ENCODE data around the gene GRID1.
A peak's percentile ranks its signal among the peaks of the same experiment; 100 is the strongest.

Gene GRID1

DNA sequence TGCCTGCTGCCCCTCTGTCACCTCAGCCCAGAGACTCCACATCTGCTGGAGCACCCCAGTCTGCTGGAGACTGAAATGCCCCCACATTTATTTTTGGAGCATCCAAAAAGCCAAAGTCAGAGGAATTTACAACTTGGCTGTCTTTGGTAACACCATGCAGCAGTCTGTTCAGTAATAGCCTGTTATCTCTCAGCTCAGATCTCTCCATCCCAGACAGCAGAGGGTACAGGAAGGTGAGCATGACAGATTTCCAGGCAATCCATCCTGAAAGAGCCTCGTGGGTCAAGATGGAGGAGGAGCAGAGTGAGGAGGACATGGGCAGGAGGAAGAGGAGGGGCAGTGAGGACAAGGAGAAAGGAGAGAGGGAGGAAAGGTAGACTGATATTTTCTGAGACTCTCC lies 55.9 kb downstream of the GRID1 start:
- no peak for DNase-seq

DNA sequence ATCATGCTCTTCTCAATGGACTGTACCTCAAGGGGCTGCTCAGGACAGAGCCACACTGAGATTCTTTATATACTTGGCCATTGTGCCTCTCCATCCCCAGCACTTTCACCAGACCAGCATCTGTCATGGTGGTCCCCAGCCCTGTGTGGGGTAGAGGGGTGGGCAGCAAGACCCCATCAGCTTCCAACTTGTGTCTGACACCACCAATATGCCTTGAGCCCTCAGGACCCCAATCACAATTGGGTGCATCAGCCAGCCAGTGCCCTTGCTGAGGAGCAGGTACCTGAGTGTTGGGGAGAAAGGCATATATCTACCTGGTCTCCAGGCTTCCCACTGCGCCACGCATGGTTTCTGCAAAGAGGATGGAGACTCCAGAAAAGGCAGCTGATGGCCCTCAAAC lies 56.3 kb downstream of the GRID1 start:
- DNase-seq: no peak

DNA sequence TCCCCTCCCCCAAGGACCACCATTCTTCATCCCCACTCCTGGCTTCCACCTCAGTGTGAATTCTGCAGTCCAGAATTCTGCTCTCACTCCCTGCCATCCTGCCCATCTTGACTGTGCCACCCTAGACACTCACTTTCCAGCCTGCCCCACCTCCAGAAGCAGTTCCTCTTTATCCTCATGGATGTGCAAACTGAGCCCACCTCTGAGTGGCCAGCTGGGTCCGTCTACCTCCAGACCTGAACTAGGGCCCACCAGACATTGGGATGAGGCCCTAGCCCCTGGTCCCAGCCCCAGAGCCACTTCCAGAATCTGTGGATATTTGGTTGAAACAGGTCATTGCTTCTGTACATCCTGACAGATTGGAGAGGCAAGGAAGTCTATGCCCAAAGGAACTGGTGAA lies 58.5 kb downstream of the GRID1 start:
- DNase-seq: no peak

DNA sequence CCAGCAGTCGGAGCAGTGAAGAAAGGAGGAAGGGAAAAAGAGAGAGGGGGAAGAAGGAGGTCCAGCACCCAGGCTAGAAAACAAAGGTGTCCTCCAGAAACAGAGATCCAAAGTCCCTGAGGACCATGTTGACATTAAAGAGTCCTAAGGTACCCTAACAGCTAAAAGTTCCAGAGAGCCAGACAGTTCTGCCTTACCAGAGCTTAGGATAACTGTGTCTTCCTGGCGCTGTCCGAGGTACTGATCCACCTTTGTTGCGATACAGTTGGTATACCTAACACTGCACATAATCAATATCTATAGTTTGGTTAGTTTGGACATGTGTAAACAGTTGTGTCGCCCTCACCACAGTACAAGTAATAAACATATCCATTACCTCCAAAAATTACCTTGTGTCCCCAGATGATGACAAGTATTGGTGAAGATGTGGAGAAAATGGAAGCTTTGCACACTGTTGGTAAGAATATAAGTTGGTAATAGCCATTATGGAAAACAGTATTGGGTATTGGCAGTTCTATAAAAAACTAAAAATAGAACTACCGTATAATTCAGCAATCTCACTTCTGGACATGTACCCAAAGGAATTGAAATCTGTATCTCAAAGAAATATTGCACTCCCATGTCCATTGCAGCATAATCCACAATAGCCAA lies 59.8 kb downstream of the GRID1 start:
- peak; percentile 6 for DNase-seq

DNA sequence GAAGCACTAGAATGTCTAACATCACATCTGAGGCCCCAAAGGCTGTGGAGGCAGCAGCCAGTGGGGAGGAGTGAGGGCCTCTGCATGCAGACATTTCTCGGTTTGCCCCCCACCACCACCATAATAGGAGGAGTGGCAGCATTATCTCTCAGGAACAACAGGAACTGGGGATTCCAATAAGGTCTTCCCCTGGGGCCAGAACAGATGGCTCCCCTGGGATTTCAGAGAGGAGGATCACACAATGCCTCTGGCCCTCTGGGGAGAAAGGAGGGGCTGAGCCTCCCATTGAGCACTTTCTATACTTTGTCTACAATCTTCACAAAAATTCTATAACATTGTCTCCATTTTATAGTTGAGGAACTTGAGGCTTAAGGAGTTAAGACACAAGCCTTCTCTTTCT lies 61.1 kb downstream of the GRID1 start:
- no peak for DNase-seq

DNA sequence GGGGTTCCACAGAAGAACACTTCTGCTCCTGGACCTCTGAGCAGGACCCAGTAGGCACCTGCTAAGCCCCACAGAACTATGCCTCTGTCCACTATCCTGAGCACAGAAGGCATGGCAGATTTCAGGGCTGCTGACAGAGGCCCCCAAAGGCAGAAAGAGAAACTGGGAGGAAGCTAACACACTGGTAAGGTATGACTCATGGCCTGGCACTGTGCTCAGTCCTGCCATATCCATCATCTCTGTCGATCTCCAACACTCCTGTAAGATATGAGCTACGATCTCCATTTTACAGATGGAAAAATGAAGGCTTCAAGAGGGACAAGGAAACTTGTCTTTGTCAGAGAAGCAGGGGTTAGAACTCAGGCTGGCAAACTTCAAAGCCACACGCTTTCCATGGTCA lies 62.2 kb downstream of the GRID1 start:
- DNase-seq: no peak

DNA sequence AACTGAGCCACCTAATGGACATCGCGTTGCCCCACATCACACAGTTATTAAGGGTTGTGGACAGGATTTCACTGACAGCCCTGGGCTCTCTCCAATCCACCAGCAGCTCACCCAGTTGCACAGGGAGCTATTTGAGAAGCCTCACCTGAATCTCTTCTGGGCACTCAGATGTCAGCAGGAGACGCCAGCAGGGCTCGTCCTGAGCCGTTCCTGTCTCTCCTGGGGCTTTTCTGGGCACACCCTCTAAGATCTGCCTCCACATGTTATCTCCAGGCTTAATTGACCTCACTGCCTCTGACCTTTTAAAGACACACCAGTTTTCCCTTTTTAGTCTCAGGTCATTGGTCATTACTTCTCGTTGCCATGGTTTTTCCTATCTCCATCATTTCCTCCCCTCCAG lies 63.0 kb downstream of the GRID1 start:
- no peak for DNase-seq

DNA sequence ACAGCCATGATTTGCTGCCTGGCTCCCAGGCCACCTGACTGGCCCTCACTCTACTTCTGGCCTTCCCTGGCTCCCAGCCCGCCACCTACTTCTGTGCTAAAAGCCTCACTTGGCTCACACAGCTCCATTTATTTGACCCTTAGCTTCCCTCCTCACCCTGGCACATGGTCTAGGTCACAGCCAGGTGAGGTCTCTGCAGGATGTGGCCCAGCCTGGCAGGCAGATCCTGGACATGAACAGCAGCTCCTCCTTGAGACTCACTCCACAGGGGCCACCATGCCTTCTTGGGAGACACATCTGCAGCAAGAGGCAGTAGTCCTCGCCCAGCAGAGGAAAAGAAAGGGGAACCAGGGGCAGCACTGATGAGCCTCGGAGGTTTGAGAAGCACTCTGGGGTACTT lies 64.6 kb downstream of the GRID1 start:
- no peak for DNase-seq

DNA sequence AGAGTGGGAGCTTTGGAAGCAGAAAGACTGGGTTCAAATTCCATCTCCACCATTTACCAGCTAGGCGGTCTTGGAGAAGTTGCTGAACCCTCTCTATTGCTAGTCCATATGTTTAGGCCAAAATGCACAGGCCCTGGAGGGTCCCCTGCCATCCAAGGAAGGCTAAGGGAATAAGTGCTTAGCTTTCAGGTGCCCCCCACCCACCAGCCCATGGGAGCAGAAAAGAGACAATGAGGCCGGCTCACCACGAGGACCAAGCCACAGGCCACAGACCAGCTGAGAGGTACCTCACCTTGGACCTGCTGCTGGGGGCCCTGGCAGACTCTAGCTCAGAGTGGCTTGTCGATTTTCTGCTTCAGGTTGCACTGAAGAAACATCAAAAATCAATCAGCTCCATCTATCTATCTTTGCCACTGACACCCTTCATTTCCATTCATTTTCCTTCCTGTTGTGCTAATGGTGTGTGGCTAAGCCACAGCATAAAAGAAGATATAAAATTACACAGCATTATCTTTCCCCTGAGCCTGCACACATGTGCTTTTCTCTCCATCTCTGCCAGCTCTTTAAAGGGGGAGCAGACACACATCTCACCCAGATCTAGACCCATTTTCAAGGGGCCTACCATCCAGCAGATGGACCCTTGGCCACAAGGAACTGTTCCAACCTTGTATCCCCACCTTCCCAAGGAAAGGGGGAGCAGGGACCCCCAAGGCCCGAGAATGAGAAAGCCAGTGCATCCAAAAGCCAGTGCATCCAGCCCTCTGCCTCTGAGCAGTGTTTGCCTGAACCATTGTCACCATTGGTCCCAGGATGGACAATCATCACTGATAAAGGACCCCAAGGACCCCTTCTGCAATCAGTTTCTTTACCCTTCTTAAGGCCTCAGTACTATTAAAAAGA lies 65.4 kb downstream of the GRID1 start:
- no peak for DNase-seq

DNA sequence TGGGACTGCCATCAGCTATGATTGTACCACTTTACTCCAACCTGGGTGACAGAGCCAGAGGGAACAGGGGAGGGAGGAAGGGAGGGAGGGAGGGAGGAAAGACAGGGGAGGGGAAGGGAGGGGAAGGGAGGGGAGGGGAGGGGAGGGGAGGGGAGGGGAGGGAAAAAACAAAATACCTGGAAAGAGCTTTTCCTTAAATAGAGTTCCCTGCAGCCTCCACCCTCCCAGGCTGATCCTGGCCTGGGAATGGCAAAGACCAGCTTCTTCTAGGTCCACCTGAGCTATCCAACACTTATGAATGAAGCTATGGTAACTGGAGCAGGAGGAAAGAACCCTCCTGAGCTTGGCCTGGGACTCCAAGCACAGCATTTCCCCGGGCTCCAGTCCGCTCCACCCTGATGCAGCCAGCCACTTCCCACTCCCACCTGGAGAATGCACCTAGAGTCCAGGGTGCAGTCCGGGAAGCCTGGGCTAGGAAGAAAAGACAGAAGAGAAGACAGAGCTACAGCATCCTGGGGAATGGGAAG lies 66.1 kb downstream of the GRID1 start:
- DNase-seq: no peak

DNA sequence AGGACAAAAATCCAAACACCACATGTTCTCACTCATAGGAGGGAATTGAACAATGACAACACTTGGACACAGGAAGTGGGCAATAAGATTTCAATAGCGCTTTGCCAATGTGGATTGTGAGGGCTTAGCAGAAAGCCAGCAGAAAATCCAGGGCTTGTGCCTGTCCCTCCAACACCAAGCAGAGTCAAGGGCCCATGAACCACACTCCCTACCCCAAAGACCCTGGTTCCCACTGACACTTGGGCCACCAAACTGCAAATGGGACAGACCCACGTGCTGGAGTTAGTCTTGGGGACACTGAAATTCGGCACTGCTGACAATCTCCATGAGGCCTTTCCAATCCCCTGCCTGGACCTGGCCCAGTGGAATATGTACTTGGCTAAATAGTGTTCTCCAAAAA lies 67.0 kb downstream of the GRID1 start:
- DNase-seq: no peak

DNA sequence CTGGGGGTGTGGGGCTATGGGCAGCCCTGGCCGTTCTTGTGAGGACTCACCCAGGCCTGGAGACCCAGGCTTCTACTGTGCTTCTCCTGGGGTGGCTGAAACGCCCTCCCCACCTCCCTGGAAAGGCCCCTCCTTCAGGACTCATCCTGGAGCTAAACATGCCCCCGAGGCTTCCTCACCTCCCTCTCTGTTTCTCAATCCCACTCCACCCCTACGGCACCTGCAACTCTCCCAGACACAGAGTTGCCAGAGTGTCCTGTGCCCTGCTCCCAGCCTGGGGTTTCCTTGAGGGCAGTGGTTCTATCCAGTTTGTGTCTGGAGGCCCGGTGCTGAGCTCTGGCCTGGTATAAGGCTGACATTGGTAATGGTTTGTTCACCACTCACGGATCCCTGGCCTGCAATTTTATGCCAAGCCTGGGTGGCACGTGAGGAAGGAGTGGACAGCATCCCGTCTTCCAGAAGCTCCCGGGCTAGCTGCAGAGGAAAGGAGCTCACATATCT lies 68.0 kb downstream of the GRID1 start:
- no peak for DNase-seq

DNA sequence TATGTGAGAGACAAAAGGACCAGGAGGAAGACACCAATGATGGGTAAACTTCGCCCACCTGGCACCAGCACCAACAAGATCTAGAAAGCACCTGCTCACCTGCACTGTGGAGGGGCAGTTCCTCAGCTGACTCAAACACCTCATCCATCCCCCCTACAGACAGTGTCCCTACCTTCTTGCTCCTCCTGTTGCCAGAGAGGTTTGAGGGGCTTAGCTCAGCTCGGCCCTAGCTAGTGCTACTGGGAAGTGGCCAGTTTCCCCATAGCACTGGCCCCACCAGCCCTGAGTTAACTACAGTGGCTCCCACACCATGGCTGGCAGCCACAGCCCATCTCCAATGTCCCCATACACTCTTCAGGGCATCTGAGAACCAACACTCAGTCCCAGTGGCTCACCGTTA lies 70.8 kb downstream of the GRID1 start:
- no peak for DNase-seq

DNA sequence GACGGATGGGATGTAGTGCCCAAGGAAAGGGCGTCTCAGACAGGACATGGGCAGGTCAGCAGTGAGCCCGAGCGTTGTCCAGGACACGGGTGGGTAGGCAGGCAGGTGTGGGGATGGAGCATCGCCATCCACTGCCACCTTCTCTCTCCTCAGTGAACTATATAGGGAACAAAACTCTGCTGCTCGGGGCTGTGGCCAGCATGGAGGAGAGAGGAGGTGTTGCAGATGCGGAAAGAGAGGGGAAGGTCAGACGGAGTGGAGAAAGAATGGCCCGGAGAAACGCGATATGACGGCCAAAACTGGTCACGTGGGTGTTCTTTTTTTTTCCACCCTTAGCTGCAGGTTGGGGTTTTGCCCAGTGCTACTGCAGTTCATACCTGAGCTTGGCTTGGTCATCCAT lies 71.2 kb downstream of the GRID1 start:
- DNase-seq: no peak

DNA sequence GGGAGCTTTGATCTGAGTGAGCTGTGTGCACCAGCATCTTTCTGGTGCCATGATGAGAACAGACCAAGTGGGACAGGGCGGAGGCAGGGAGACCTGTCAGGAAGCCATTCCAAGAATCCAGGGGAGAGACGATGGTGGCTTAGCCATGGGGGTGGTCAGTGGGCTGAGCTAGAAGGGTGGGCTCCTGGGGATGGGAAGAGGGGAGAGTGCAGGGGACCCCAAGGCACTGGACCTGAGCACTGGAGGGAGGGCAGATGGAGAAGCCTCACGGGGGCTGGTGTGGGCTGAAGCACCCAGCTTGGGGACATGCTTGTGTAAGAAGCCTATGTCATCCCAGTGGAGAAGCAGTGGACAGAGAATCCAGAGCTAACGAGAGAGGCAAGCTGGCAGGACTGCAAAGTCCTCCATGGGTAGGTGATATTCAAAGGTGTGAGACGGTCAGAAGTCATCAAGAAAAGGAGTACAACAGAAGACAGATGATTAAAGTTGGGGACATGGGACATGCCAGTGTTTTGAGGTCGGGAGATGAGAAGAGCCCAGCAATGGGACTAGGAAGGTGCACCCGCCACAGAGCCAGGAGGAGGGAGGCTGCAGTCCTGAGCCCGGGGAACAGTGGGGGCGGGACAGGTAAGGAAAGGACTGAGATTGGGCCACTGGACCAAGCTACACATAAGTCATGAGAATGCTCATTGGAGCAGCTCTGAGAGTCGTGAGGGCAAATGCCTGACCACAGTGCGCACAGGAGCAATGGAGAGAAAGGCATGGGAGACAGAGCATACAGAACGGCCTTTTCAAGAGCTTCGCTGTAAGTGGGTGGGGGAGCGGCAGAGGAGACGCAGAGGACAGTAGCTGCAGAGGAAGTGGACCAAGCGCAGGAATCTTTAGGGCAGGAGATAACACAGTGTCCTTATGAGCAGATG lies 72.0 kb downstream of the GRID1 start:
- DNase-seq: no peak

DNA sequence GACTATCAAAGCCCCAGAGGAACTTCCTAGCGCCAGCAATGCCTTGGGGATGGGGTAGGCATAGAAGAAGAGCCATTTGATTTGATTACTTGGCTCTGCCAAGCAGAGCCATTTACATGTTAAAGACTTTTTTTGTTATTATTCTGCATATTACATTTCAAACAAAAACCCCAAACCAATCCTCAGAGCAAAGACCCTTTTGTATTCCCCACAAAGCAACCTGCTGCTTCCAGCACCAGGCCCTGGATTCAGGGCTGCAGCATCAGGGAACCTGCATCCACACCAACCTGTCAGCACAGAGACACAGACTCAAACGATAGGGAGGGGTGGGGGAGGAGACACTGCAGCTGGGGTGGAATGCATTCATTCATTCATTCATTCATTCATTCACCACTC lies 73.2 kb downstream of the GRID1 start:
- DNase-seq: no peak

DNA sequence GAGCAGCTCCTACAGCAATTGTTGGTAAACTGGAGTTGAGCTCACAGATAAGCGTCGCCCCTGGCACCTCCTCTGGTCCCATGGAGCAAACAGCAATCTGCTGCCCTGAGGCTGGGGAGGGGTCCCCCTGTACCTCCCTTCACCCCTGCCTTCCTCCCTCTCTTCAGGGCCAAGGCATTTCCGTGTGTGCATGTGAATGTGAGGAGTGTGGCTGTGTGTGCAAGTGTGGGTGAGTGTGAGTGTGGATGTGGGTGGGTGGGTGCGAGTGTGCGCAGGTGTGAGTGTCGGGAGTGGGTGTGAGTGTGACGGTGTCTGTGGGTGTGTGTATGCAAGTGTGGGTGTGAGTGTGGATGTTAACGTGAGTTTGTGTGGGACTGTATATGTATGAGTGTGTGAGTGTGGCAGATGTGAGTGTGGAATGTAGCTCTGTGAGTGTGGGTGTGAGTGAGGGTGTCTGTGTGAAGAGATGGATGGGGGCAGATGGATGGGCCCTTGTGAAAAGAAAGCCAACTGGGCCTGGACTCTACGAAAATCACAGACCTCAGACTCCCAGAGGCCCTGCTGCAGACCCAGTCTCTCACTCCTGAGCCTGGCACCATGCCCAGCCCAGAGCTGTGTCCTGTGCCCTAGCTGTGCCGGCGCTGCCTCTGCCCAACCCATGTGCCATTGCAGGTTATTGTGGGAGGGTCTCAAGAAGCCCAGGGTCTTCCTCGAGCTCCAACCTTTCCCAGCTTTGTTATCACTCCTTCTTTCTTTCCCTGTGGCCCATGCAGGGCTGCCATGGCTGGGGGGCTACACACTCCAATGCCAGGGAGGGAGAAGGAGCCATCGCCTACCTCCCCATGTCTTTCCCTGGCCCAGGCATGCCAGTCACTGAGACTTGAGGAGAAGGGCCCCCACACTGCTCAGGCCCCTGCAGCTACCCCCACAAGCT lies 73.9 kb downstream of the GRID1 start:
- no peak for DNase-seq

DNA sequence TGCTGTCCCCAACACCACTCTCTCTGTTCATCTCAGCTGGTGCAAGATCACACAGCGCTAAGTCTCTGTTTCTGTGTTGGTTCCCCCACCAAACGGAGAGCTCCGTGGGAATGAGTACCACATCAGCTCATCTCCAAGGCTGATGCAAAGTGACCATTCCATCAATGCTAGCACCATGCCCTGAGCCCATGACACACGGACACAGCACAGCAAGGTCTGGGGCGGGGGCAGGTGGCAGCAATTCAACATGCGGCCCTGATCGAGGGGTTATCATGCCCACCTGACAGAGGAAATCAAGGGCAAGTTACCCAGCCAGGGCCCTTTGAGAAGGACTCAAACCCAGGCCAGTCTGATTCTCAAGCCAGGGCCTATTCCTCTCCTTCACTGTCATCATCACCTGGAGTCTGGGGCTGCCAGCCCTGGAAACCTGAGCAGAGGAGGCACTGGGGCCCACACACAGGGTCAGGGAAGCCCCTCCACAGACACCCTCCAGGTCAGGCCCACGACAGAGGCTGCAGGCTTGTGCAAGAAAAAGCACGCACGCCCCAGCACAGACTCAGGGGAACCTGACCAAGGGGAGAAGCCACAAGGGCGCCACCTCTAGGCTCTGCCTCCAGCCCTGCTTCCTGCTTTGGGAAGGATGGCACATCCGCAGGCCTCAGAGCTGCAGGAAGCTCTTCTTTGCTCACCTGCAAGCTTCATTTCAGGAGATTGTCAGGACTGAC lies 74.8 kb downstream of the GRID1 start:
- no peak for DNase-seq

DNA sequence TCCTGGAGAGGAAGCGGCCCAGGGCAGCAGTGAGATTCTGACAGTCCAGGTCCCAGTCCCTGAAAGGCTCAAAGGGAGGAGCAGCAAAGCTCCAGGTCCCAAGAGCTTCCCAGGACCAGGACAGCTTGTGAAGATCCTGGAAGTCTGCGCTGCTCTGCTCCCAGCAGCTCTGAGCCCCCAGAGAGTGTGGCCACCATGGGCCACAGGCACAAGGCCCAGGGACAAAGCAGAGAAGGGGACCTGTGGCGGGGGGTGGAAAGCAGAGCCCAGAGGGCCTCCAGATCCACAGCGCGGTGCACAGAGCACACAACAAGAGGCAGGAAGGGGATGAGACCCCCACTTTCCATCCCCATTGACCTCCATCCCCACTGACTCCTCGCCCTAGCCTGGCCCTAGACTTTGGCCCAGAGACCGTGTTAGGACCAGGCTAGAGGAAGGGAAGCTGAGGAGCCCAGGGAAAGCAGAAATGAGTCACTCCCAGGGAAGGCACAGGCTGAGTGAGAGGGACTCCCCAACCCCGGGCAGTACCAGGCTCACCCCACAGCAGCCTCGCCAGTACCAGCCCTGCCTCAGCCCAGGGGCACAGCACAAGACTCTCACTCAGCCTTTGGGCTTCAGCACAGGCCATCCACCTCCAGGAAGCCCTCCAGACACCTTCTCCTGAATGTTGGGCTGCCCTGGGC lies 75.5 kb downstream of the GRID1 start:
- no peak for DNase-seq

DNA sequence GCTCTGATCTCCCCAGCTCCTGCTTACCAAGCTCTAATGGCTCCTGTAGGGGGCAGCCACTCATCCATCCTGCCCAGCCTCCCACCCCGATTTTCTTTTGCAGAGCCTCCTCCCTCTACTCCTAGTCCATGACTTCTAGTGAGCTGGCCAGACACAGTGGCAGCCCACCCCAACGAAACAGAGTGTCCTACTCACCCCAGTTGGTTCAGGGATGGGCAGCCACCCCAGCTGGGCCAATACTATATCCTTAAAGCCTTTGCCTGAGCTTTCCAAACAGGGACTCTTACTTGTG lies 77.1 kb downstream of the GRID1 start:
- DNase-seq: no peak
